HS-27A (cell line): ENCODE results near the gene GNA15.

Source experiments
- DNase-seq: peaks from one replicate; pipeline ENCODE4 v3.0.0-alpha.2; 2012; ENCODE audit warnings: low read depth, missing footprints

Gene GNA15

GRCh38 chr19:3175781-3176714, 40.2 kb downstream of the GNA15 start:
- DNase-seq, result no peak

DNA sequence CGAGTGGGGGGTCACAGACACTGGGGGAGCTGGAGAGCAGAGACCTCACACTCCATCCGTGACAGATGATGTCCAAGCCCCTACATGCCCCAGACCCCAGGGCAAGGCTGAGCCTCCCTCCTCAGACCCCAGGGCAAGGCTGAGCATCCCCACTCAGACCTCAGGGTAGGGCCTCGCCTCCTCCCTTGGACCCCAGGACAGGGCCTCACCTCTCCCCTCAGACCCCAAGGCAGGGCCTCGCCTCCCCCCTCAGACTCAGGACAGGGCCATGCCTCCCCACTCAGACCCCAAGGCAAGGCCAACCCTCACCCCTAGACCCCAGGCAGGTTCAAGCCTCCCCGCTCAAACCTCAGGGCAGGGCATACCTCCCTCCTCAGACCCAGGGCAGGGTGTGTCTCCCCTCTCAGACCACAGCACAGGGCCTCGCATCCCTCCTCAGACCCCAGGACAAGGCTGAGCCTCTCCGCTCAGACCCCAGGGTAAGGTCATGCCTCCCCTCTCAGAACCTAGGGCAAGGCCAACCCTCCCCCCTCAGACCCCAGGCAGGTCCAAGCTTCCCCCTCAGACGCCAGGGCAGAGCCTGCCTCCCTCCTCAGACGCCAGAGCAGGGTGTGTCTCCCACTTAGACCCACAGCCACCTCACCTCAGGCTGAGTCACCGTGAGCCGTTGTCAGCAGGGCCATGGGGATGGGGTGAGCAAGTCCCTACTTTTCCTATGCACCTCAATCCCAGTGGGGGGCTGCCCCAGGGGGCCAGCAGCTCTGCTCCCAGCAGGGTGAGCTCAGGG, 41.1 kb downstream of the GNA15 start:
- no peak for DNase-seq

DNA sequence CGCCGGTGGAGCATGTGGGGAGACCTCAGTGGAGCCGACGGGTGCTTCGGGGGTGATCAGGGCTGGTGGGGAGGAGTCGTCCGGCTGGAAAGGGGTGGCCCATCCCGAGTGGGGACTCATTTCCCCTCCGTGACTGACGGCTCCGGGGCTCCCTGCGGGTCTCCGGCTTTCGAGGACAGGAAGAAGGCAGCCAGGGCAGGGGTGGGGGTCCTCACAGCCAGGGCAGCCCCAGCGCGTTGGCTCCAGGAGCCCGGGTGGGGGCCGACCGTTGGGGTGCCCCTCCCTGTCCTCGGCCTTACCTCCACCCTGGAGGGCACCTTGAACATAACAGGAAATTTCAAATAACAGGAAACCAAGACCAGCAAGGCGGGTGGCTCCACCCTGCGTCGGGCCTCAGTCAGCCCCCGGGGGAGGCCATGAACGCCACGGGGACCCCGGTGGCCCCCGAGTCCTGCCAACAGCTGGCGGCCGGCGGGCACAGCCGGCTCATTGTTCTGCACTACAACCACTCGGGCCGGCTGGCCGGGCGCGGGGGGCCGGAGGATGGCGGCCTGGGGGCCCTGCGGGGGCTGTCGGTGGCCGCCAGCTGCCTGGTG, 42.6 kb downstream of the GNA15 start, which contains the start of gene S1PR4:
Gene S1PR4, plus strand, starts transcription at position 393 of the 596 bp plus-strand sequence. Its CDS starts 24 bp downstream, at position 417.
- DNase-seq, result no peak

DNA sequence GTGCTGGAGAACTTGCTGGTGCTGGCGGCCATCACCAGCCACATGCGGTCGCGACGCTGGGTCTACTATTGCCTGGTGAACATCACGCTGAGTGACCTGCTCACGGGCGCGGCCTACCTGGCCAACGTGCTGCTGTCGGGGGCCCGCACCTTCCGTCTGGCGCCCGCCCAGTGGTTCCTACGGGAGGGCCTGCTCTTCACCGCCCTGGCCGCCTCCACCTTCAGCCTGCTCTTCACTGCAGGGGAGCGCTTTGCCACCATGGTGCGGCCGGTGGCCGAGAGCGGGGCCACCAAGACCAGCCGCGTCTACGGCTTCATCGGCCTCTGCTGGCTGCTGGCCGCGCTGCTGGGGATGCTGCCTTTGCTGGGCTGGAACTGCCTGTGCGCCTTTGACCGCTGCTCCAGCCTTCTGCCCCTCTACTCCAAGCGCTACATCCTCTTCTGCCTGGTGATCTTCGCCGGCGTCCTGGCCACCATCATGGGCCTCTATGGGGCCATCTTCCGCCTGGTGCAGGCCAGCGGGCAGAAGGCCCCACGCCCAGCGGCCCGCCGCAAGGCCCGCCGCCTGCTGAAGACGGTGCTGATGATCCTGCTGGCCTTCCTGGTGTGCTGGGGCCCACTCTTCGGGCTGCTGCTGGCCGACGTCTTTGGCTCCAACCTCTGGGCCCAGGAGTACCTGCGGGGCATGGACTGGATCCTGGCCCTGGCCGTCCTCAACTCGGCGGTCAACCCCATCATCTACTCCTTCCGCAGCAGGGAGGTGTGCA, 43.3 kb downstream of the GNA15 start:
- DNase-seq, result no peak

DNA sequence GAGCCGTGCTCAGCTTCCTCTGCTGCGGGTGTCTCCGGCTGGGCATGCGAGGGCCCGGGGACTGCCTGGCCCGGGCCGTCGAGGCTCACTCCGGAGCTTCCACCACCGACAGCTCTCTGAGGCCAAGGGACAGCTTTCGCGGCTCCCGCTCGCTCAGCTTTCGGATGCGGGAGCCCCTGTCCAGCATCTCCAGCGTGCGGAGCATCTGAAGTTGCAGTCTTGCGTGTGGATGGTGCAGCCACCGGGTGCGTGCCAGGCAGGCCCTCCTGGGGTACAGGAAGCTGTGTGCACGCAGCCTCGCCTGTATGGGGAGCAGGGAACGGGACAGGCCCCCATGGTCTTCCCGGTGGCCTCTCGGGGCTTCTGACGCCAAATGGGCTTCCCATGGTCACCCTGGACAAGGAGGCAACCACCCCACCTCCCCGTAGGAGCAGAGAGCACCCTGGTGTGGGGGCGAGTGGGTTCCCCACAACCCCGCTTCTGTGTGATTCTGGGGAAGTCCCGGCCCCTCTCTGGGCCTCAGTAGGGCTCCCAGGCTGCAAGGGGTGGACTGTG, 44.0 kb downstream of the GNA15 start:
- DNase-seq, result no peak

DNA sequence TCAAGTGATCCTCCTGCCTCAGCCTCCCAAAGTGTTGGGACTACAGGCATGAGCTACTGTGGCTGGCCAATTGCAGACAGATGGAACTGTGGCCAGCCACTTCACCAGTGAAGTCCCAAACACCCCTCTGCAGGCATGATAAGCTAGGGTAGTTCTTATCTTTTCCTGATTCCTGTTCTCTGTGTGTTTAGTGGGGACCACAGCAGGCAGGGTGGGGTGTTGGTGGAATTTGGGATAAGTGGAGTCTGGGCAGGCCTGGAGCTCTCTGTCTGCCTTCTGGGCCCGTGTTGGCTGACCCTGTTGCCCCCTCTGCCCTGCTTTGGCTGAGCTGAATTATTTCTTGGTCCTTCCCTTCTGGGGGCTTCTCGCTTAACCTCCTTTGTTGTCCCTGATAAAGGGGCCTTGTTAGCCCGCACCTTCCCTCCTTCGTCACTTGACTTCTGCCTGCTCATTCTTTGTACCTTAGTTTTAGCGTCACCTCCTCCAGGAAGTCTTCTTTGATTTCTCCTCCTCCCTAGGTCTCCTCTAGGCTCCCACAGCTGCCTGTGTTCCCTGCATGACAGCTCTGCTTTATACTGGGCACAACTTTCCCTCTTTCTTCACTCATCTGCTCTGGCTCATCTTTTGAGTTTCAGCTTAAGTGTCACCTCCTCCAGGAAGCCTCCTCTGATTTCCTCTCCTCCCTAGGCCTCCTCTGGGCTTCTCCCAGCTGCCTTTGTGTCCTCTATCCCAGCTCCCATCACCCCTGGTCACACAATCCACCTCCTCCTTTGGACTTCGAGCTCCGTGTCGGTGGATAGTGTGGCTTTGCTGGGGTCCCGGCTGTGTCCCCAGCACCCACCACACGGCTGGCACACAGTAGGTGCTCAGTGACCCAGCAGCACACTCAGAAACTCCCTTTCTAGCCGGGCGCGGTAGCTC, 48.1 kb downstream of the GNA15 start:
- no peak for DNase-seq

DNA sequence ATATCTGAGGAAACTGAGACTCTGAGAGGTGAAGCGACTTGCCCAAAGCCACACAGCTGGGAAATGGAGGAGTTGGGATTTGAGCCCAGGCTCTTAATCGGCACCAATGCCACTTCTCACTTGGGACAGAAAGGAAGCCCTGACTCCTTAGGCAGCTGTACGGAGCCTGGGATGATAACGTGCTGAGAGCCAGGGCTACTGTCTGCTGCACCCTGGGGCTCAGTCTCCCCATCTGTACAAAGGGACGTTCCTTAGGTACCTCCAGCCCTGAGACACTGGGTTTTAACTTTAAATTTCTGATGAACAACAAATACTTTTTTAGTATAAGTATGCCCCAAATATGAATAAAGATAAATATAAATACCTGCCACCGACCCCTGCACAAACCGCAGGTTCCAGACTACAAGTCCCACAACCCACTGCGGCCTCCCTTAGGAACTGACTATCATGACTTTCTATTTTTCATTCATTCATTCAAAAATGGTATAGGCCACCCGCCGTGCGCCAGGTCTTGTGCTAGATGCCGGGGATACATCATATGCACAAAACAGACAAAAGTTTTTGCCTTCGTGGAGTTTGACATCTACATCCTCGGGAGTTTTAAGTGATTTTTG, 49.1 kb downstream of the GNA15 start:
- DNase-seq, result no peak

GRCh38 chr19:3185461-3186159, 49.8 kb downstream of the GNA15 start, which contains the start of gene NCLN:
Gene NCLN, plus strand, starts transcription at chr19:3185930. Its CDS starts 101 bp downstream, at chr19:3186031.
- peak; percentile 92 for DNase-seq

DNA sequence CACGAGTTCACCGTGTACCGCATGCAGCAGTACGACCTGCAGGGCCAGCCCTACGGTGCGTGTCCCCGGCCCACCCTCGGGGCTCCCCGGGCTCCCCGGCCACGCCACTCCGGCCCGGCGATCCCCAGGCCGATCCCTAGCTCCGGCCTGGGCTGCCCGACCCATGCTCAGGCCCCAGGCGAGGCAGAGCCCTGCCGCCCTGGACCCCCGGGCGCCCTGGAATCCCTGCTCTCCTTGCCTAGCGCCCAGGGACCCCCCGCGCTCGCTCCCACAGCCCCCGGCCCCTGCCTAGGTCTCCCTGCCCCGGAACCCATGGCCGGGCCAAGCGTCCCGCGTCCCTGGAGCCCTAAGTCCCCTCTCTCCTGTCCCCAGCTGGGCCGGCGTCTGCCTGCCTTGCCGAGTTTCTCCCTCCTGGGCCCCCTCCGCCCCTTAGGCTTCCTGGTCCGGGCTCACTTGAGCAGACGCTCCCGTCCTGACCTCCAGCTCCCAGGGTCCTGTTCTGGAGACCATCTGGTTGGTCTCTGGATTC, 50.4 kb downstream of the GNA15 start:
- no peak for DNase-seq

- DNase-seq, result no peak
Measured at GRCh38 chr19:3186891-3187661, 51.2 kb downstream of the GNA15 start.

DNA sequence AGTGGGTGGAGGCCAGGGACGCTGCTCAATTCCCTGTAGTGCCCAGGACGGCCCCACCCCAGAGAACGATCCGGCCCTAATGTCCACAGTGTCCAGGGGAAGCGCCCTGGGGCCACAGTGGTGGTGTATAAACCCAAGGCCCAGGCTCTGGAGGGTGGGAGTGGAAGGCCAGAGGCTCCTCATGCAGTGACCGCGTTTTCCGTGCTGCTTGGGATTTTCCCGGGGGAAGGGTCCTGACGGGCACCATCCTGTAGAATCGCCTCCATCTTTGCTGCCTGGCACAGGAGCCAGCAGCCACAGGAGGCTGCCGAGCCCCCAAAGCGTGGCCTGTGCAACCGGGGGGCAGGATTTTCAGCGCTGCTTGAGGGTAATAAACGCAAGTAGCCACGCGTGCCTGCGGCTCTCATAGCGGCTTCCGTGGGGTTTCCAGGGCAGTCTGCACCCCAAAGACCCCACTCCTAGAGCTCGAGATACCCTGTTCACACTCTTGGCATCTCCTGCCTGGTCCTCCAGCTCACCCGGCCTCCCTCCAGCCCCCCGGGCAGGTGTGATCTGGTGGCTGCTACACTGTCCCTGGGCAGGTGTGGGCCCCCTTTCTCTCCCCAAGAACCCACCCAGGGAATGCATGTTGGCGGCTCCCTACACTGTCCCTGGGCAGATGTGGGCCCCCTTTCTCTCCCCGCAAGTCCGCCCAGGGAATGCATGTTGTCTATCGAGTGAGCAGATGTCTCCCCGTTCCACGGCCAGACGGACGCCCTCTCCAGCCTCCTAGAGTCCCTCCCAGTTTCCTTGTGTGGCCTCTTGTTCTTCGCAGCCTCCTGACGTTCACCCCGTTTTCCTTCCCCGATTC, 52.1 kb downstream of the GNA15 start:
- DNase-seq, result no peak

- DNase-seq, result no peak
Measured at GRCh38 chr19:3188627-3189596, 53.1 kb downstream of the GNA15 start.

DNA sequence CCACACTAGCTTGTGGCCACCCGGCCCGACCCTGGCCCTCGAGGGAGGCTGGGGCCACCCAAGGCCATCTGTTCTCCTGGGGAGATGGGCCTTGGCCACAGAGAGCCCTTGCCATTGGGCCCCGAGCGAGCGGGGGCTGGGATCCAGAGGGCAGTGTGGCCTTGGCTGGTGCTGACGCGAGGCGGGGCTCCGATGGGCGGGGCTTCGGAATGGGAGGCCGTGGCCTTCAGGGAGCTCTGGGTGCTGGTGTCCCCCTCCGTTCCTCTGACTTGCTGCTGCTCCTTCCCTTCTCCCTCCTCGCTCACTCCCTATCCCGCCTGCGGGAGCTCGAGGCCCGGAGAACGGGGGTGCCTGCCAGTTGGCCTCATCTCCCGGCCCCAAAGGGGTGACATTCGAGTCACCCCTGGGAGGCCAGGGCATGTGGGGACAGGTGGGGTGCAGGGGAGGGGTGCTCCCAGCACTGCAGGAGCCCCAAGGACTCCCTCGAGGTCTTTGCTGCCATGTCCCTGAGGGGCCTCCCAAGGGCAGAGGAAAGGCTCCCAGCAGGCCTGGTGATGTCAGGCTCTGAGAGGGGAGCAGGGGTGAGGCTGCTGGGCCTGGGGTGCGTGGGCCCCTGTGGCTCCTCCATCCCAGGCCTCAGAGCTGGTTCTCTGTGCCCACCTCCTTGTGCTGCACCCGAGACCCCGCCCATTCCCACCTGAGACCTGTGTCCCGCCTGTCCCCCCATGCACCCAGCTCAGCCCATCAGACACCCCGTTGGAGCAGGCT, 54.1 kb downstream of the GNA15 start:
- DNase-seq, result no peak

GRCh38 chr19:3190470-3190770, 54.6 kb downstream of the GNA15 start:
- DNase-seq, result no peak
